ENCODE results near the gene ANKRD10. TPM values are rescaled to one million over a fixed set of nuclear protein-coding genes. Genes with fewer than 3 reads are reported as not detected.

ANKRD10 gene
- total RNA-seq = 102 and 148 TPM in 2 replicates

GRCh38 chr13:110915057-110915873 is at the start of gene ANKRD10:
Gene ANKRD10, minus strand, starts transcription at chr13:110915069. Its CDS starts 135 bp downstream, at chr13:110914934.

Other genes starting within 250 kb of the ANKRD10 start
- 77.1 and 152 TPM in 2 replicates for gene CARS2, start 209.0 kb downstream of the ANKRD10 start, total RNA-seq
- 12.5 and 15.4 TPM in 2 replicates for gene ING1, start 201.4 kb downstream of the ANKRD10 start, total RNA-seq
- 38.4 and 38.5 TPM in 2 replicates for gene ARHGEF7, start 200.2 kb upstream of the ANKRD10 start, total RNA-seq

All from smooth muscle cell of trachea (primary cell).